Measurements from ENCODE around the gene SUPT20HL2. TPM values are rescaled to one million over a fixed set of nuclear protein-coding genes. Genes with fewer than 3 reads are reported as not detected.
"Not testable (repeated sequence)": the region's sequence is repeated elsewhere in the genome, so short reads cannot be mapped to it uniquely, and the experiment has no call there.

The SUPT20HL2 gene
- total RNA-seq (under 1 TPM in 1 of 4 donors, not detected in 3; 0.14 TPM), polyA plus RNA-seq (not detected)

DNA sequence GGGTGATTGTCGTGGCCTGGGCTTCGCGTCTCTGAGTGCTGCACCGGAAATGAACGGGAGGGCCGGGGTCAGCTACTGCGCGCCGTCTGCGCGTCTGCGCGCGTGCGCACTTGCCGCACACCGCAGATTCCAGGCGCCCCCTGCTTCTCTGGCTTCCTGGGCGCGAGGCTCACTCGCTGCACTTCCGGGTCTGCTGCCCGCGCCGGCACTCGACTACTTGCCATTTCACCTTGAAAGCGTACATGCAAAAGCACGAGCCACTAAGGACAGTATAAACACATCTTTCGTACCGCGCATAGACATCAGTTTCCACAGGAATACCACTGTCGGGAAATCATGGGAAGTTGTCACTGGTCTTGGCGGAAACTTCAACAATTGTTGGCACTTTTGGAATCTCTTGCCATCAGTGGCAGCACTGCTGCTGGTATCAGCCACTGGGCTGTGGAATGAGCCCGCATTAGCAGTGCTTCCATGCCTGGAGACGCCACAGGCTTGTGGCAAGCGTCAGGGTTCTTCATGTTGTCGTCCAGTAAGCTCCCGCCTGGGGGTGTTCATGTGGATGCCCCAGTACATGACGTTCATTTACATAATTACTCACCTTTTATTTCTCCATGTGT, at the start of gene SUPT20HL2:
Gene SUPT20HL2 (minus strand): TSS at position 51 of the 617 bp plus-strand sequence. CDS start 754 bp downstream, outside the sequence.
- WGBS, 2 donors, result 97 to 98% methylated on average over 39 of the region's 39 CpGs

DNA sequence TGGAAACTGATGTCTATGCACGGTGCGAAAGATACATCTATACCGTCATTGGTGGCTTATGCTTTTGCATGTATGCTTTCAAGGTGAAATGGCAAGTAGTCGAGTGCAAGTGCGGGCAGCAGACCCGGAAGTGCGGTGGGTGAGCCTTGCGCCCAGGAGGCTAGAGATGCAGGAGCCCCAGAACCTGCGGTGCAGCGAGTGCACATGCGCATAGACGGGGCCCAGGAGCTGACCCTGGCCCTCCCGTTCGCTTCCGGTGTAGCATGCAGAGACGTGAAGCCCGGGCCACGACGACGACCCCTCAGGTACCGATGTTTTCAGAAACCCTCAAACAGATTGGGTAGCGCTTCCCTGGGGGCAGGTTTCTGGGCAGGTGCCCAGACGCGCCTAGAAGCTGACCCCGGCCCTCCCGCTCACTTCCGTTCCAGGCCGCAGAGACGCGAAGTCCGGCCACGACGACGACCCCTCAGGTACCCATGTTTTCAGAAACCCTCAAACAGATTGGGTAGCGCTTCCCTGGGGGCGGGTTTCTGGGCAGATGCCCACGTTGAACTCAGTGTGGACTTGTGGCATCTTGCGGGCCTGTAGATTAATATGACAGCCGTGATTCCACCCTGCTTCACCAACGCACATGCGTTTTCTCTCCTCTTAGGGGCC, 48.3 kb upstream of the SUPT20HL2 start:
- H3K4me1 ChIP-seq; H3K4me3 ChIP-seq; DNase-seq; intact Hi-C loops (cut with DNase I); H3K27me3 ChIP-seq; H3K36me3 ChIP-seq; H3K27ac ChIP-seq; H3K9me3 ChIP-seq: not testable (repeated sequence)
- WGBS, 2 donors, result 94 to 97% methylated on average over 37 to 38 of the region's 41 CpGs

More for the DNA sequence above, at the start of gene SUPT20HL2:
- Histone ChIP-seq H3K27me3 (no peaks in the 10 kb centered on the region), H3K36me3 (no peaks in the 10 kb centered on the region), H3K9me3 (no peaks in the 10 kb centered on the region), H3K4me3 (no peak within 1 kb of the TSS), H3K4me1 (no peaks in the 10 kb centered on the region), H3K27ac (no peak within 1 kb of the TSS)
- TF ChIP-seq EP300 (IDR thresholded peaks at IDR 0.05) (no peak), POLR2A (IDR thresholded peaks at IDR 0.05) (no peak), POLR2AphosphoS5 (IDR thresholded peaks at IDR 0.05) (no peak)
- TF ChIP-seq, protein P1, sequence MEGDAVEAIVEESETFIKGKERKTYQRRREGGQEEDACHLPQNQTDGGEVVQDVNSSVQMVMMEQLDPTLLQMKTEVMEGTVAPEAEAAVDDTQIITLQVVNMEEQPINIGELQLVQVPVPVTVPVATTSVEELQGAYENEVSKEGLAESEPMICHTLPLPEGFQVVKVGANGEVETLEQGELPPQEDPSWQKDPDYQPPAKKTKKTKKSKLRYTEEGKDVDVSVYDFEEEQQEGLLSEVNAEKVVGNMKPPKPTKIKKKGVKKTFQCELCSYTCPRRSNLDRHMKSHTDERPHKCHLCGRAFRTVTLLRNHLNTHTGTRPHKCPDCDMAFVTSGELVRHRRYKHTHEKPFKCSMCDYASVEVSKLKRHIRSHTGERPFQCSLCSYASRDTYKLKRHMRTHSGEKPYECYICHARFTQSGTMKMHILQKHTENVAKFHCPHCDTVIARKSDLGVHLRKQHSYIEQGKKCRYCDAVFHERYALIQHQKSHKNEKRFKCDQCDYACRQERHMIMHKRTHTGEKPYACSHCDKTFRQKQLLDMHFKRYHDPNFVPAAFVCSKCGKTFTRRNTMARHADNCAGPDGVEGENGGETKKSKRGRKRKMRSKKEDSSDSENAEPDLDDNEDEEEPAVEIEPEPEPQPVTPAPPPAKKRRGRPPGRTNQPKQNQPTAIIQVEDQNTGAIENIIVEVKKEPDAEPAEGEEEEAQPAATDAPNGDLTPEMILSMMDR (IDR thresholded peaks at IDR 0.05), result no peak
- no peak for DNase-seq
- intact Hi-C loops (cut with DNase I), result no loop called here

DNA sequence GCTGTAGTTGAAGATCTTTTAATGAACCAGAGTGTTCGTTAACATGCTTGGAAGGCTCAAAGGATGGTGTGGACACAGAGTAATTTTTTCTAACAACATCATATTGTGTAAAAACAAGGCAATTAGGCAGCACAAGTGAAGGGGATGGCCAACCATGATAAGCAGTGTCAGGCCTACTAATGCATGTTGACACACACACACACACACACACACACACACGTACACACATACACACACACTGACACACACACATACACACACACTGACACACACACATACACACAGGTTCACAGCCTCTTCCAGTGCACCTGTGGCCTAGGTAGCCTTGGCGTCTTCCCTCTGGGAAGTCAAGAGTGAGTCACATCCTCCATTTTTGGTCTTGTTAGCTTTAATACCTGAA, 46.4 kb upstream of the SUPT20HL2 start, which contains the start of gene SUPT20HL1:
Gene SUPT20HL1 (plus strand): TSS at position 368 of the 400 bp plus-strand sequence. CDS start 2,122 bp downstream, outside the sequence.
- Histone ChIP-seq H3K27me3 (no peaks in the 10 kb centered on the region), H3K27ac (no peak within 1 kb of the TSS), H3K4me3 (no peak within 1 kb of the TSS), H3K9me3 (no peaks in the 10 kb centered on the region), H3K4me1 (no peaks in the 10 kb centered on the region), H3K36me3 (no peaks in the 10 kb centered on the region)
- no peak for TF ChIP-seq POLR2A (IDR thresholded peaks at IDR 0.05)
- no peak for TF ChIP-seq EP300 (IDR thresholded peaks at IDR 0.05)
- TF ChIP-seq POLR2AphosphoS5 (IDR thresholded peaks at IDR 0.05), result no peak
- TF ChIP-seq, protein P1 (IDR thresholded peaks at IDR 0.05), result no peak
- DNase-seq, result no peak
- intact Hi-C loops (cut with DNase I), result no loop called here
- WGBS, 2 donors, result 89 to 96% methylated on average over 3 of the region's 3 CpGs

DNA sequence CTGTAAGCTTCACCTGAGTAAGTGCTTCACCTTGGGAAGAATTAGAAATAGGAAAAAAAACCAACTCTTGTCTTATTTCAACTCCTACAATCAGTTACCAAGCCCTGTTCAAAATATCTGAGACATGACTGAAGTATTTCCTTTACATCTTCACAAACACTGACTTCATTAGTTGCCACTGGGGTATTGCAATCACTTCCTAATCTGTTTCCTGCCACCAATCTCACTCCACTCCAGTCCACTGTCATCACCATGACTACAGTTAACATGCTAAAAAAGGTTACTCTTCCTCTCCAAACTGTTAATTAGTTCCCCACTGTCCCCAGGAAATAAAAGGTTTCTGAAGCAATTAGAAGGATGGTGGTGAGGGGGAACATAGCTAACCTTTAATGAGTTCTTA, 43.2 kb upstream of the SUPT20HL2 start:
- intact Hi-C loops (cut with DNase I), result no loop called here
- Histone ChIP-seq H3K27ac (no peak overlapping the region), H3K4me3 (no peak overlapping the region), H3K9me3 (no peaks in the 10 kb centered on the region), H3K27me3 (no peaks in the 10 kb centered on the region), H3K4me1 (no peaks in the 10 kb centered on the region), H3K36me3 (no peaks in the 10 kb centered on the region)
- TF ChIP-seq POLR2A (IDR thresholded peaks at IDR 0.05) (no peak), POLR2AphosphoS5 (IDR thresholded peaks at IDR 0.05) (no peak), EP300 (IDR thresholded peaks at IDR 0.05) (no peak)
- TF ChIP-seq, protein P1 (IDR thresholded peaks at IDR 0.05), result no peak
- DNase-seq, result no peak

DNA sequence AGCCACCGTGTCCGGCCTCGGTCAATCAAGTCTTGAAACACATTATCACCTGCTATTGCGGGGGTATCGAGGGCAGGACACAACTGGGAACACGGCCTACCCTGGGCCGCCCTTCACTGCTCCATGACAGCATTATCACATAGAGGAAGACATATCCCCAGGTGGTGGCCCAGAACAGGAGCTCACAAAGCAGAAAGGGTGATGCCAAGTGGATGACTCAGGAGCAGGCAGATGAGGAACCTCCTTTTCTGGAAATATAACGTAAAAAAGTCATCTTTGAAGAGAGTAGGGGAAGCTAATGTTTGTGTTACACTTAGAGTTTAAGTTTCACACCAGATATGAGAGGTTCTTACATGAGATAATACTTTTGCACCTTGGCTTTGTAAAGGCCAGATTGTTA, 41.2 kb upstream of the SUPT20HL2 start:
- H3K9me3 ChIP-seq, result no peaks in the 10 kb centered on the region
- H3K27me3 ChIP-seq, result no peaks in the 10 kb centered on the region
- H3K36me3 ChIP-seq, result no peaks in the 10 kb centered on the region
- H3K27ac ChIP-seq, result no peak overlapping the region
- WGBS, 2 donors, result 96% methylated on average over 8 of the region's 8 CpGs
- DNase-seq, result no peak
- H3K4me1 ChIP-seq, result no peaks in the 10 kb centered on the region
- intact Hi-C loops (cut with DNase I), result no loop called here
- TF ChIP-seq, protein P1 (IDR thresholded peaks at IDR 0.05), result no peak
- no peak for TF ChIP-seq EP300 (IDR thresholded peaks at IDR 0.05)
- TF ChIP-seq POLR2A (IDR thresholded peaks at IDR 0.05), result no peak
- TF ChIP-seq POLR2AphosphoS5 (IDR thresholded peaks at IDR 0.05), result no peak
- H3K4me3 ChIP-seq, result no peak overlapping the region

Data from sigmoid colon (tissue), 7 donors.